Measurements from ENCODE around the gene PITX2.
"Not testable (repeated sequence)": the region's sequence is repeated elsewhere in the genome, so short reads cannot be mapped to it uniquely, and the experiment has no call there.

Gene PITX2

GRCh38 chr4:110611968-110612447 lies 10.9 kb downstream of the PITX2 start:
- DNase-seq (ENCODE audit: low read depth in 2 of 2), result no peak

- DNase-seq (ENCODE audit: low read depth in 2 of 2), result no peak
Measured at GRCh38 chr4:110610940-110611831, 11.7 kb downstream of the PITX2 start.

- DNase-seq (ENCODE audit: low read depth in 2 of 2), result no peak
Measured at GRCh38 chr4:110610620-110610939, 12.3 kb downstream of the PITX2 start.

GRCh38 chr4:110609044-110609750 lies 13.7 kb downstream of the PITX2 start:
- no peak for DNase-seq (ENCODE audit: low read depth in 2 of 2)

GRCh38 chr4:110605077-110605476 lies 17.8 kb downstream of the PITX2 start:
- DNase-seq (ENCODE audit: low read depth in 2 of 2), result no peak

GRCh38 chr4:110602061-110602460 lies 20.8 kb downstream of the PITX2 start:
- no peak for DNase-seq (ENCODE audit: low read depth in 2 of 2)

GRCh38 chr4:110597582-110597981 lies 25.3 kb downstream of the PITX2 start:
- DNase-seq (ENCODE audit: low read depth in 2 of 2), result no peak

GRCh38 chr4:110596431-110596830 lies 26.4 kb downstream of the PITX2 start:
- DNase-seq (ENCODE audit: low read depth in 2 of 2), result no peak

- DNase-seq (ENCODE audit: low read depth in 2 of 2), result no peak
Measured at GRCh38 chr4:110595583-110595982, 27.3 kb downstream of the PITX2 start.

- DNase-seq (ENCODE audit: low read depth in 2 of 2), result no peak
Measured at GRCh38 chr4:110589297-110589696, 33.6 kb downstream of the PITX2 start.

GRCh38 chr4:110587666-110588285 lies 35.1 kb downstream of the PITX2 start:
- DNase-seq (ENCODE audit: low read depth in 2 of 2), result no peak

GRCh38 chr4:110586131-110586850 lies 36.6 kb downstream of the PITX2 start:
- DNase-seq (ENCODE audit: low read depth in 2 of 2), result no peak

GRCh38 chr4:110576696-110577095 lies 46.2 kb downstream of the PITX2 start:
- DNase-seq (ENCODE audit: low read depth in 2 of 2), result not testable (repeated sequence)
